HepG2 (cell line): ENCODE results near the gene MRFAP1L1. TPM values are rescaled to one million over a fixed set of nuclear protein-coding genes. Genes with fewer than 3 reads are reported as not detected.

Source experiments
- ATAC-seq: fragments of 200-7000 bp; cut with Tn5 transposase; 3 replicates; pipeline ENCODE4 v1.9.1; 2020; ENCODE audit warnings: mild to moderate bottlenecking, moderate library complexity
- BruUV-seq: library from RNA; stranded (reverse); fragments of 400-500 nt; replicated peaks from 2 replicates; lab custom pipeline; 2021; lab: Mats Ljungman, UMichigan
- CTCF ChIA-PET: fragments of 300-600 bp; formaldehyde crosslinking; extraction: SDS; loops from one replicate; lab custom pipeline; 2021; ENCODE audit warnings: low total read pairs, inconsistent platforms, low intra/inter-chr PET ratio; lab: Yijun Ruan, JAX
- POLR2A ChIA-PET: fragments of 350-600 bp; sonication (Branson Sonifier 250); formaldehyde crosslinking; loops from one replicate; lab custom pipeline; 2020; ENCODE audit warnings: antibody characterized with exemption, inconsistent platforms; lab: Yijun Ruan, JAX
- DNase-seq: peaks from one replicate; pipeline ENCODE4 v3.0.0-alpha.2; 2015; ENCODE audit warnings: low spot score
- FAIRE-seq: peaks from 3 replicates; lab custom pipeline; 2011; peaks lifted over from hg19 to GRCh38; lab: Jason Lieb, UNC
- H2AFZ ChIP-seq: one replicate; pipeline ENCODE4 v1.6.1; 2011; ENCODE audit warnings: low read length, inconsistent platforms
- H3K27ac ChIP-seq: fragments of 300-600 bp; 3 replicates; pipeline ENCODE4 v1.8.0; 2011; ENCODE audit warnings: mixed run types, mild to moderate bottlenecking, mixed read lengths, low read length, inconsistent platforms; ENCODE audit not compliant: insufficient read depth; ENCODE audit errors: extremely low read length
- H3K27me3 ChIP-seq, 2 experiments: fragments of 200-600 bp in 1 of 2; 2 replicates in 1 of 2; 3 replicates in 1 of 2; pipeline versions ENCODE4 v1.6.0 to v1.8.0; 2011; ENCODE audit warnings: low read length in 2 of 2, mild to moderate bottlenecking in 2 of 2, moderate library complexity in 2 of 2, inconsistent platforms in 1 of 2; ENCODE audit not compliant: insufficient read depth in 2 of 2, control insufficient read depth in 1 of 2
- H3K36me3 ChIP-seq, 2 experiments: fragments of 200-600 bp in 1 of 2; replicated peaks in 1 of 2; 2 replicates in 1 of 2; 3 replicates in 1 of 2; pipeline versions ENCODE4 v1.5.1 to v1.8.0; 2011; ENCODE audit warnings: low read length in 2 of 2, inconsistent platforms in 1 of 2; ENCODE audit not compliant: insufficient read depth in 2 of 2, control insufficient read depth in 1 of 2
- H3K4me1 ChIP-seq: 2 replicates; pipeline ENCODE4 v1.5.1; 2012; ENCODE audit warnings: low read length, inconsistent platforms; ENCODE audit not compliant: insufficient read depth
- H3K4me2 ChIP-seq: 2 replicates; pipeline ENCODE4 v1.6.0; 2011; ENCODE audit warnings: low read depth, low read length, inconsistent platforms
- H3K4me3 ChIP-seq, 3 experiments: fragments of 200-600 bp in 1 of 3; sonication (generic), shearing (Covaris generic) in 1 of 3; replicated peaks in 1 of 3; 2 replicates each; pipeline ENCODE4 v1.5.1; 2011 to 2016; ENCODE audit warnings: low read length in 3 of 3, inconsistent platforms in 2 of 3, low read depth in 2 of 3, mild to moderate bottlenecking in 2 of 3, control low read depth in 1 of 3, mixed read lengths in 1 of 3; ENCODE audit not compliant: insufficient read depth in 1 of 3
- H3K79me2 ChIP-seq: one replicate; pipeline ENCODE4 v1.6.1; 2011; ENCODE audit warnings: low read length, inconsistent platforms; ENCODE audit not compliant: insufficient read depth
- H3K9ac ChIP-seq: 2 replicates; pipeline ENCODE4 v1.6.0; 2011; ENCODE audit warnings: mild to moderate bottlenecking, low read depth, low read length, inconsistent platforms; ENCODE audit not compliant: insufficient read depth
- H3K9me3 ChIP-seq: 2 replicates; pipeline ENCODE4 v1.5.1; 2012; ENCODE audit warnings: mild to moderate bottlenecking, low read length
- H4K20me1 ChIP-seq: 2 replicates; pipeline ENCODE4 v1.6.0; 2011; ENCODE audit warnings: inconsistent platforms, mild to moderate bottlenecking, low read length, moderate library complexity; ENCODE audit not compliant: insufficient read depth
- ZBTB33 ChIP-seq: sonication (generic); formaldehyde crosslinking; IDR thresholded peaks from 2 replicates; pipeline ENCODE4 v1.4.0; 2020; ENCODE audit warnings: missing genetic modification reagents
- ZNF543 ChIP-seq: sonication (generic); formaldehyde crosslinking; IDR thresholded peaks from 2 replicates; pipeline ENCODE4 v1.4.0; 2020; ENCODE audit warnings: mild to moderate bottlenecking, missing genetic modification reagents
- ZNF580 ChIP-seq: IDR thresholded peaks from 2 replicates; pipeline ENCODE4 v1.6.1; 2016; ENCODE audit warnings: low read depth, borderline replicate concordance
- ZSCAN22 ChIP-seq: sonication (generic); formaldehyde crosslinking; IDR thresholded peaks from 2 replicates; pipeline ENCODE4 v1.4.0; 2020; ENCODE audit warnings: mild to moderate bottlenecking, missing genetic modification reagents
- WGBS: methylation state at CpG from one replicate; pipeline ENCODE4 v1.1.6; 2017; ENCODE audit warnings: low lambda C conversion rate; 5-methylcytosine and 5-hydroxymethylcytosine counted together
- in situ Hi-C: cut with HindIII; loops from 2 replicates; pipeline ENCODE4 v1.10.0; 2017; ENCODE audit warnings: low pct_unique_long_range_greater_than_20kb; ENCODE audit not compliant: extremely low pct_ligation_motif_present
- intact Hi-C: fragments of 100-400 bp; cut with micrococcal nuclease; formaldehyde crosslinking; loops from one replicate; pipeline ENCODE4 v1.10.0; 2022; ENCODE audit not compliant: unreplicated experiment
- polyA plus RNA-seq, 8 experiments: library from polyadenylated mRNA; depleted of rRNA in 3 of 8; stranded (reverse) in 7 of 8; unstranded in 1 of 8; fragments of >200 nt; fragmentation: Illumina TruSeq in 4 of 8; extraction: Trizol in 4 of 8; gene quantifications; 2 replicates each; pipeline versions ENCODE4 v1.2.1 to v1.2.3, GENCODE V29; 2011 to 2016; ENCODE audit warnings: low read depth in 4 of 8, missing spikeins in 1 of 8, mixed read lengths in 1 of 8; ENCODE audit not compliant: insufficient read depth in 1 of 8
- total RNA-seq, 5 experiments: library from RNA; depleted of rRNA; stranded (reverse); fragments of >200 nt; fragmentation: Illumina TruSeq; extraction: Trizol; gene quantifications; 2 replicates each; pipeline ENCODE4 v1.2.3, GENCODE V29; 2016; ENCODE audit warnings: low read depth in 1 of 5
- TF ChIP-seq, protein P1 (sequence below): IDR thresholded peaks from 2 replicates; pipeline ENCODE4 v1.6.1; 2016; ENCODE audit warnings: missing biosample characterization, missing genetic modification reagents, low read depth

MRFAP1L1 gene
- total and polyA plus RNA-seq, 2 of the 13 experiments (the other 11 are each of a cell fraction or from before 2014, with no cell fraction given) = 44.8 to 76.6 TPM

DNA sequence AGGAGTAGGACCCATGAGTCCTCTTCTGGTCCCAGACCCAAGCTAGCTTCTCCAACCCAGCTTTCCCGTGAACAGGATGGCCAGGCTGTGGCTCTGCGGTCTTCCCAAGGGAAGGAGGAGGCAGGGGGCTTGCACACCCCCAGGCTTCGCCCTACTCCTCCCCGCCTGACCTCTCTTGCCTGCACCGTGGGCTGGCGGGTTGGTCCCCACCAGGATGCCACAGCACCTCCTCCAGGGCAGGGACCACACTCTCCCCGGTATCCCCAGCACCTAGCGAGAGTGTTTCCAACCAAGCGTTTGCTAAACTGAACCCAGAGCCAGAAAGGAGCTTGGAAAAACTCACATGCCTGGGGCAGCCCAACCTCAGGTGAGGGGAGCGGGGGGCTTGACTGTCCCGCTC, 25.0 kb downstream of the MRFAP1L1 start:
- Histone ChIP-seq H3K9me3 (no peaks in the 10 kb centered on the region), H3K4me1 (peaks cover 54% of the 10 kb centered on the region), H4K20me1 (no peaks in the 10 kb centered on the region), H3K4me3 (no peak overlapping the region), H3K9ac (no peak overlapping the region), H3K36me3 (no peaks in the 10 kb centered on the region), H3K27me3 (no peaks in the 10 kb centered on the region), H3K79me2 (no peaks in the 10 kb centered on the region), H3K27ac (no peak overlapping the region), H2AFZ (no peak overlapping the region), H3K4me2 (no peak overlapping the region)
- in situ Hi-C loops (no loop called here), intact Hi-C loops (loop anchor here (5.0 to 10.0 kb wide), 2 partner anchors 42 to 60 kb away; partner anchors contain the start of gene MRFAP1)
- TF ChIP-seq ZNF580 (no peak), ZBTB33 (CRISPR knock-in tag) (peak; percentile 42; the same call in 1 of the 2 replicates)
- CTCF ChIA-PET = no interaction called here
- no peak for FAIRE-seq
- ATAC-seq = no peak
- DNase-seq = no peak
- WGBS = 82% methylated on average over 9 of the region's 11 CpGs
- POLR2A ChIA-PET = no interaction called here
- BruUV-seq = no TSS peak

DNA sequence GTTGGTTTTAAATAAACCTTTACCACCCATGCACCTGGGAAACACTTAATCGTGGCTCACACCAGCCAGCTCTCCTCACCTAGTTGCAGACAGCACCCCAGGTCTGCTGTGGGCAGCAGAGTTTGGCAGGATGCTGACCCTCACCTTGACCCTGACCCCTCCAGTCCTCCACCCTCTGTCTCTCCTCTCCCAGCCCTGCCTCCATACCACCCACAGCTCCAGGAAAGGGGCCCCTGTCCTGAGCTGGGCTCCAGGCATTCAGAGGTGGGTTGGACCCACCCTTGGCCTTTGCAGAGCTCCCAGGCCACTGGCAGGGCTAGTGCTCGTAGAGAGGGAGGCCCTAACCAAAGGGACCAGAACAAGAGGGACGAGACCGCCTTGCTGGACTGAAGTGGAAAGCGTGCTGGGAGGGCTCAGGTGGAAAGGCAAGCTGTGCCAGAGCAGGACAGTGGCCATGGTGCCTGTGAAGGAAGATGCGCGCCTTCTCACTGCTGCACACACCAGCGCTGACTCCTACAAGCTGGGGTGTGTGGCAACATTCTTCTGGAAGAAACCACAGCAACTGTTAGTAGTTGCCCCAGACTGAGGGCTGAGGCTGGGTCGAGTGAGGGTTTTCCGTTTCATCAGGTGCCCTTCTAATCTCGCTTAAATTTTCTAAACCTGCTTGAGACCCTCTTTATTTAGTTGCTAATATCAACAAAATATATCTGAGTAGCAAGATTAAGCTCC, 26.6 kb downstream of the MRFAP1L1 start:
- in situ Hi-C loops = no loop called here
- no peak overlapping the region for H3K27ac ChIP-seq
- ATAC-seq = no peak
- H3K4me1 ChIP-seq = peaks cover 44% of the 10 kb centered on the region
- TF ChIP-seq ZSCAN22 (CRISPR knock-in tag) (0 out of 2 replicates have a peak, but pooled peaks have one; percentile 63), ZNF543 (CRISPR knock-in tag) (peak; percentile 62; the same call in 1 of the 2 replicates)
- TF ChIP-seq, protein P1, sequence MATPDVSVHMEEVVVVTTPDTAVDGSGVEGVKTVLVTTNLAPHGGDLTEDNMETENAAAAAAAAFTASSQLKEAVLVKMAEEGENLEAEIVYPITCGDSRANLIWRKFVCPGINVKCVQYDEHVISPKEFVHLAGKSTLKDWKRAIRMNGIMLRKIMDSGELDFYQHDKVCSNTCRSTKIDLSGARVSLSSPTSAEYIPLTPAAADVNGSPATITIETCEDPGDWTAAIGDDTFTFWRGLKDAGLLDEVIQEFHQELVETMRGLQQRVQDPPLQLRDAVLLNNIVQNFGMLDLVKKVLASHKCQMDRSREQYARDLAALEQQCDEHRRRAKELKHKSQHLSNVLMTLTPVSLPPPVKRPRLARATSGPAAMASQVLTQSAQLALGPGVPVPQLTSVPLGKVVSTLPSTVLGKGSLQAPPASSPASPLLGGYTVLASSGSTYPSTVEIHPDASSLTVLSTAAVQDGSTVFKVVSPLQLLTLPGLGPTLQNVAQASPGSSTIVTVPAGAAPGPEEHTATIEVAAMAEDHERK (CRISPR knock-in tag) = no peak
- TF ChIP-seq, all 625 proteins: peak for 2
- Histone ChIP-seq H3K27me3 (no peaks in the 10 kb centered on the region), H3K4me3 (no peak overlapping the region), H4K20me1 (no peaks in the 10 kb centered on the region), H3K36me3 (no peaks in the 10 kb centered on the region), H2AFZ (no peak overlapping the region), H3K79me2 (peaks cover 3% of the 10 kb centered on the region), H3K9ac (no peak overlapping the region), H3K9me3 (no peaks in the 10 kb centered on the region), H3K4me2 (no peak overlapping the region)
- ChIA-PET POLR2A (no interaction called here), CTCF (no interaction called here)
- FAIRE-seq = no peak
- BruUV-seq = no TSS peak
- intact Hi-C loops = loop anchor here (10.0 kb wide), 1 partner anchor 58 kb away; no protein-coding TSS in a partner anchor
- WGBS = 84% methylated on average over 7 of the region's 11 CpGs
- no peak for DNase-seq
